Activated CD4-positive, alpha-beta T cell treated with anti-CD3 and anti-CD28 coated beads for 24 hours (primary cell): ENCODE data around the gene CABLES1.

ENCODE experiments used
- DNase-seq, 2 donors: peaks; one replicate each; pipeline ENCODE4 v3.0.0-alpha.2; 2020; ENCODE audit warnings: low read depth in 2 of 2

CABLES1 gene

DNA sequence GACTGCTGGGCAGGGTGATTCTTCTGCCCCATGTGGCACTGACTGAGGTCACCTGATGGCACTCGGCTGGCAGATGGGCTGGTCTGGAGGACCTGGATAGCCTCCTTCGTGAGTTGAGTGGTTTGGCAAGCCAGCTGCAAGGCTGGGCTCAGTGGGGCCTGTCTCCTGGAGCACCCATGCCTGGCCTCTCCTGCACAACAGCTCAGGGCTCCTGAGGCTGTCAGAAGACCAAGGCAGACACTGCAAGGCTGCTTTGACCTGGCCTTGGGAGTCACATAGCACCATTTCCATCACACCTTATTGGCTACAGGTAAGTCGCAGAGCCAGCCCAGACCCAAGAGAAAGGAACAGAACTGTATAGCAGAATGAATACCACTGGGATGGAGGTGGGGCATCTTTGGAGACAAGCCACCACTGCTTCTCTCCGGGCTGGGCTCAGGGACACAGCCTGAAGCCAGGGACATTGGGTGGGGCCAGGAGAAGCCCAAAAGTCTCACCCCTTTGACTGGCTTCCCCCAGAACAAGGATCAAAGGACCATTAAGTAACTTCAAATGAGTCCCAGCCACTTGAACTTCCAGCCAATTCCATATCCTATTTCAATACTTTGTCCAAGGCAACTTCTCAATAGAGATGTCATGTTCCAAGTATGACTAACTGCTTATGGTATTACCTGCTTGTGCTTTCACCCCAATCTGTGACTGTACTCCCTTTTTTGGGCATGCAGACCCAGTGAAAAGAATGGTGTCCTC lies 156.3 kb downstream of the CABLES1 start:
- DNase-seq, result no peak

GRCh38 chr18:23300231-23300805 lies 165.0 kb downstream of the CABLES1 start:
- DNase-seq, result no peak

DNA sequence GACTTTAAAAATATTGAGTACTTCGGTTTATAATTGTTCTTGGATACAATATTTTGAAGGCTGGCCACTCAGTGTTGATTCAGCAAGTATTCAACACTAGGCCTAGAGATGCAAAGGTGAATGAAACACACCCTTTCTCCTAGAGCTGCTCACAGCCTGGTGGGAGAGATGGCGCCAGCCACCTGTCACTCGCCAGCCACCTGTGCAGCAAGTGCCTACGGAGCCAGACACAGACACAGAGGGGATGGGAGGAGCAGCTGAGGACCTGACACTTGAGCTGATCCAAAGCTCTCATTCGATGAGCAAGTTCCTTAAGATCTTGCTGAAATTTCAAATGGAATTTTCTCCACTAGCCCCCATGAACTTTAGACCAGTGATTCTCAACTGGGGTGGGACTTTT lies 166.7 kb downstream of the CABLES1 start:
- no peak for DNase-seq

DNA sequence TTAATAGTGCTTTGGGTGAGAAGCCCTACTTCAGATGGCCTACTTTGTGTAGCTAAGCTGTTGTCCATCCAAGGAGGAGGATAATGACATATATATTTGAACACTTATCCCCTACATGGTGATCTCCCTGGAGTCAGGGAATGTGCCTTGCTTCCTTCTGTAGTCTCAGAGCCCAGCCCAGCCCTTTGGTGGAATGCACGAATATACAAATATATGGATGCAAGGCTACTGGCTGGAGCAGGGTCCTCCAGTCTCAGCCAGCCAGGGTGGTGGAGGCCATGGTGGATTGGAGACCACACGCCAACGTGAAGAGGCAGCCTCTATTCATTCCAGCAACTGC lies 167.2 kb downstream of the CABLES1 start:
- no peak for DNase-seq

DNA sequence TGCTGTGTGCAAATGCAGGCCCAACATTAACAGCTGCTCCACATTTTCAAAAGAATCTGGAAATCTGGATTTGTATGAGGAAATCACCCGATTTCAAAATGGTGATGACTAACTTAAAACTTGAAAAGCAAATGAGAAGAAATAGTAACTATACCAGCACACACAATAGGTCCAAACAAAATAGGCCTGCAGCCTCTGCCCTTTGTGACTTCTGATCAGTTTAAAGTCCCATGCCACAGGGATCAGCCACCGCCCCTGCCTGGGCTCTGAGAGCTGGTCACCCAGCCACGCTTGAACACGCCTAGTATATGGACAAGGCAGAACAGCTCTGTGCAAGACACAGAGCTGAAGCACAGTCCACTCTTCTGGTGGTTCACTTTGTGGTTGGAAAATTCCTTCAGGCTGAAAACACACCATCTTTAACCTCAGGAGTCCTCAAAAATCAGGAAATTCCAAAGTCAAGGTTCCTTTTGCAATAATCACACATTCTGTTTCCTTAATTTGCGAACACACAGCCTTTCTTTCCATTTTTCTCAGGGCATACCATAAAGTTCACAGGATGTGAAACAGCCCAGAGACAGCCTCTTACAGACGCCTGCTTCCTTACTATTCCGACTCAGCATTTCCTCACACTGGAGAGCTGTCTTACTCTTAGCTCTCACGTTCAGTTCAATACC lies 167.7 kb downstream of the CABLES1 start:
- no peak for DNase-seq

DNA sequence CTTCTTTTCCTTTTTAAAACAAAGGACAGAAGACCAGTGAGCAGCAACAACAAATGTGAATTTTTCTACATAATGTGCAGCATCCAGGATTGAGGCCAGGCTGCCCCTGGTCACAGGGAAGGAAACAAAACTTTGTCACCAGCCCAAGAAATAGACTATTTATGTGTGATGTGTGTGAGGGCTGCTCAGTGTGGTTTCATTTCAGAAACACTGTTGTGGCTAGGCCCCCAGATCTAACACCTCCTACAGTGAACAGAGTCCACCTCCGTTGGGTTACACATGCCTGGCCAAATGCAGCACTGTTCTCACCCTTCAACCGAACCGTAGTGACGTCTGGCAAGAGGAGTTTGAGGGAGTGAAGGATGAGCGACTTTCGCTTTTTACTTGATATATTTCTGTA lies 171.5 kb downstream of the CABLES1 start:
- no peak for DNase-seq

GRCh38 chr18:23307567-23308295 lies 172.4 kb downstream of the CABLES1 start:
- DNase-seq, result no peak
